Liver (tissue), 9 donors: ENCODE data around the gene HRG. TPM values are rescaled to one million over a fixed set of nuclear protein-coding genes. Genes with fewer than 3 reads are reported as not detected.

Source experiments
- DNase-seq: peaks from one replicate; pipeline ENCODE4 v3.0.0-alpha.2; 2017; ENCODE audit warnings: low spot score
- H3K27ac ChIP-seq, 2 donors: one replicate each; pipeline ENCODE4 v1.7.0; 2013; ENCODE audit warnings: inconsistent platforms in 2 of 2, low read length in 2 of 2, control low read depth in 1 of 2, low read depth in 1 of 2, mild to moderate bottlenecking in 1 of 2
- H3K27me3 ChIP-seq, 4 donors: one replicate each; pipeline versions ENCODE4 v1.6.1 to v1.7.0; 2013; ENCODE audit warnings: low read length in 3 of 4, inconsistent platforms in 1 of 4, mild to moderate bottlenecking in 1 of 4, moderate library complexity in 1 of 4; ENCODE audit not compliant: control insufficient read depth in 4 of 4, insufficient read depth in 4 of 4
- H3K36me3 ChIP-seq, 4 donors: one replicate each; pipeline versions ENCODE4 v1.6.1 to v1.7.0; 2013; ENCODE audit warnings: low read length in 3 of 4, mild to moderate bottlenecking in 3 of 4, low read depth in 1 of 4, moderate library complexity in 1 of 4; ENCODE audit not compliant: control insufficient read depth in 4 of 4, insufficient read depth in 3 of 4
- H3K4me1 ChIP-seq, 4 donors: one replicate each; pipeline versions ENCODE4 v1.6.1 to v1.7.0; 2013; ENCODE audit warnings: low read length in 3 of 4, mild to moderate bottlenecking in 3 of 4, moderate library complexity in 1 of 4; ENCODE audit not compliant: control insufficient read depth in 4 of 4, insufficient read depth in 4 of 4
- H3K4me3 ChIP-seq, 3 donors: one replicate each; pipeline versions ENCODE4 v1.6.1 to v1.7.0; 2013; ENCODE audit warnings: low read length in 3 of 3, control low read depth in 1 of 3, low read depth in 1 of 3, mild to moderate bottlenecking in 1 of 3
- H3K9ac ChIP-seq, 2 donors: one replicate each; pipeline ENCODE4 v1.7.0; 2013; ENCODE audit warnings: low read length in 2 of 2, mild to moderate bottlenecking in 2 of 2, moderate library complexity in 2 of 2, control low read depth in 1 of 2, low read depth in 1 of 2
- H3K9me3 ChIP-seq, 4 donors: one replicate each; pipeline versions ENCODE4 v1.6.1 to v1.7.0; 2013; ENCODE audit warnings: low read length in 3 of 4; ENCODE audit not compliant: control insufficient read depth in 4 of 4
- ATF3 ChIP-seq: IDR thresholded peaks from 2 replicates; pipeline ENCODE4 v1.6.1; 2016; ENCODE audit warnings: antibody characterized with exemption
- CTCF ChIP-seq: fragments of 150-350 bp; IDR thresholded peaks from 2 replicates; pipeline ENCODE4 v1.5.1; 2017; ENCODE audit warnings: improper control_type of control experiment, low read depth, low read length; ENCODE audit not compliant: missing input control
- EGR1 ChIP-seq, 2 donors: IDR thresholded peaks; 2 replicates each; pipeline ENCODE4 v1.6.1; 2016 to 2018; ENCODE audit warnings: antibody characterized with exemption in 2 of 2, low read depth in 2 of 2
- FOXA1 ChIP-seq: IDR thresholded peaks from 2 replicates; pipeline ENCODE4 v1.6.1; 2016; ENCODE audit warnings: antibody characterized with exemption
- FOXA2 ChIP-seq: IDR thresholded peaks from 2 replicates; pipeline ENCODE4 v1.6.1; 2016; ENCODE audit warnings: antibody characterized with exemption
- GABPA ChIP-seq, 2 donors: IDR thresholded peaks in 1 of 2; conservative IDR thresholded peaks in 1 of 2; 2 replicates each; pipeline ENCODE4 v1.6.1; 2016; ENCODE audit warnings: antibody characterized with exemption in 2 of 2, mild to moderate bottlenecking in 1 of 2, moderate library complexity in 1 of 2
- HNF4A ChIP-seq, 2 donors: conservative IDR thresholded peaks; 2 replicates each; pipeline ENCODE4 v1.6.1; 2016; ENCODE audit warnings: antibody characterized with exemption in 2 of 2, mild to moderate bottlenecking in 2 of 2
- HNF4G ChIP-seq: IDR thresholded peaks from 2 replicates; pipeline ENCODE4 v1.6.1; 2016; ENCODE audit warnings: antibody characterized with exemption
- JUND ChIP-seq, 2 donors: IDR thresholded peaks; 2 replicates each; pipeline ENCODE4 v1.6.1; 2016; ENCODE audit warnings: antibody characterized with exemption in 2 of 2
- MAX ChIP-seq: IDR thresholded peaks from 2 replicates; pipeline ENCODE4 v1.6.1; 2016; ENCODE audit warnings: antibody characterized with exemption
- NR2F2 ChIP-seq: IDR thresholded peaks from 2 replicates; pipeline ENCODE4 v1.6.1; 2016; ENCODE audit warnings: antibody characterized with exemption
- RAD21 ChIP-seq, 2 donors: IDR thresholded peaks; 2 replicates each; pipeline ENCODE4 v1.6.1; 2016; ENCODE audit warnings: antibody characterized with exemption in 2 of 2, mild to moderate bottlenecking in 2 of 2
- RXRA ChIP-seq, 2 donors: IDR thresholded peaks; 2 replicates each; pipeline ENCODE4 v1.6.1; 2017 to 2018; ENCODE audit warnings: antibody characterized with exemption in 2 of 2, mild to moderate bottlenecking in 1 of 2
- SP1 ChIP-seq: IDR thresholded peaks from 2 replicates; pipeline ENCODE4 v1.6.1; 2018; ENCODE audit warnings: antibody characterized with exemption, mild to moderate bottlenecking
- TAF1 ChIP-seq: conservative IDR thresholded peaks from 2 replicates; pipeline ENCODE4 v1.6.1; 2016; ENCODE audit warnings: antibody characterized with exemption, mild to moderate bottlenecking
- YY1 ChIP-seq: IDR thresholded peaks from 2 replicates; pipeline ENCODE4 v1.6.1; 2016; ENCODE audit warnings: antibody characterized with exemption, mild to moderate bottlenecking
- ZBTB33 ChIP-seq: IDR thresholded peaks from 2 replicates; pipeline ENCODE4 v1.6.1; 2016; ENCODE audit warnings: antibody characterized with exemption
- WGBS: extraction: QIAGEN DNeasy Blood & Tissue Kit; methylation state at CpG from one replicate; pipeline ENCODE4 v1.1.7; 2013; 5-methylcytosine and 5-hydroxymethylcytosine counted together
- polyA plus RNA-seq, 2 donors: library from polyadenylated mRNA; stranded (reverse) in 1 of 2; unstranded in 1 of 2; fragments of 200-250 nt in 1 of 2; fragments of >200 nt in 1 of 2; fragmentation: Nextera tagmentation in 1 of 2; extraction: Ambion mirVana in 1 of 2; gene quantifications; one replicate each; pipeline versions ENCODE4 v1.2.1 to v1.2.3, GENCODE V29; 2013 to 2015
- total RNA-seq, 2 donors: library from RNA; depleted of rRNA; stranded (reverse); fragments of >200 nt; gene quantifications; one replicate each; pipeline ENCODE4 v1.2.3, GENCODE V29; 2014
- donor health status: healthy.
- donor health status: healthy.
- donor health status: healthy.
- donor health status: healthy.
- donor health status: healthy.

Gene HRG
- total and polyA plus RNA-seq, 4 donors, result 41.8 to 837 (median 227) TPM

GRCh38 chr3:186619787-186620212 is 46.0 kb upstream of the HRG start:
- no peak overlapping the region for H3K4me3 ChIP-seq
- H3K4me1 ChIP-seq, result peaks cover 2 to 32% (median 17%) of the 10 kb centered on the region in 4 donors
- no peaks in the 10 kb centered on the region for H3K9me3 ChIP-seq
- H3K27me3 ChIP-seq, result no peaks in the 10 kb centered on the region
- 85% methylated on average over 5 of the region's 5 CpGs for WGBS
- TF ChIP-seq ZBTB33, result no peak
- TF ChIP-seq HNF4G, result no peak
- no peak for TF ChIP-seq RAD21 (IDR thresholded peaks at IDR 0.05)
- TF ChIP-seq NR2F2, result no peak
- no peak for TF ChIP-seq FOXA2
- no peak for TF ChIP-seq ATF3
- no peak for TF ChIP-seq GABPA (IDR thresholded peaks at IDR 0.05 in 1 of 2, conservative IDR thresholded peaks at IDR 0.05 in 1 of 2)
- no peak for TF ChIP-seq CTCF
- no peak for TF ChIP-seq FOXA1
- TF ChIP-seq YY1, result no peak
- no peak for TF ChIP-seq TAF1
- no peak for TF ChIP-seq MAX
- peaks cover 0 to 22% (median 17%) of the 10 kb centered on the region in 4 donors for H3K36me3 ChIP-seq
- no peak for DNase-seq
- no peak overlapping the region for H3K27ac ChIP-seq
- H3K9ac ChIP-seq, result no peak overlapping the region

GRCh38 chr3:186620213-186621092 is 45.4 kb upstream of the HRG start:
- 61% methylated on average over 17 of the region's 17 CpGs for WGBS
- Histone ChIP-seq H3K9me3 (no peaks in the 10 kb centered on the region), H3K27ac (peak overlapping the region in 1 of 2 donors; percentile 4), H3K36me3 (peaks cover 0 to 22% (median 17%) of the 10 kb centered on the region in 4 donors), H3K4me3 (no peak overlapping the region), H3K9ac (no peak overlapping the region), H3K27me3 (no peaks in the 10 kb centered on the region), H3K4me1 (peaks cover 2 to 25% (median 13%) of the 10 kb centered on the region in 4 donors)
- TF ChIP-seq JUND (IDR thresholded peaks at IDR 0.05), result no peak
- TF ChIP-seq ATF3, result no peak
- TF ChIP-seq HNF4A (conservative IDR thresholded peaks at IDR 0.05), result peak in 1 of 2 donors; percentile 13
- no peak for TF ChIP-seq SP1
- TF ChIP-seq YY1, result no peak
- TF ChIP-seq RXRA (IDR thresholded peaks at IDR 0.05), result peak in 1 of 2 donors; percentile 29
- TF ChIP-seq EGR1 (IDR thresholded peaks at IDR 0.05; ENCODE audit: low read depth in 2 of 2), result no peak
- DNase-seq, result peak; percentile 70
